ENCODE results near the gene ADPRH. TPM values are rescaled to one million over a fixed set of nuclear protein-coding genes. Genes with fewer than 3 reads are reported as not detected.
"Not testable (repeated sequence)": the region's sequence is repeated elsewhere in the genome, so short reads cannot be mapped to it uniquely, and the experiment has no call there.

Gene ADPRH
- total RNA-seq, 4 donors from 2014 or later, result 1.3 to 3.9 (median 2.3) TPM

DNA sequence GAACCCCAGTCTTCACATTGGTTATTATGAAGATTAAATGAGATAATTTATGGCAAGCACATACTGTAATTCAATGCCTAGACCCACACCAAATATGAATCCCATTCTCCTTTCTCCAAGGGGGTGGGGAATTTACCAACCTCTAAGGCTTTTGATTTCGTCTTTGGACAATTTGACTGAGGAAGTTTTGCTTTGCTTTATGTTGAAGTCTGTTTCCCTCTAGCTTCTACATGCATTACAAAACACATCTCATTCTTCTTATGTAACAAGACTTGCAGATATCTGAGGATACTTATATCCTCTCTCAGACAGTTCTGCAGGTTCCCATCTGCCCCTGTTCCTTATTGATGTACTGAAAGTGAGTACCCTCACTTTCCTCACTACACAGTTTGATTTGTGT, 32.1 kb upstream of the ADPRH start:
- TF ChIP-seq POLR2A (IDR thresholded peaks at IDR 0.05), result no peak
- TF ChIP-seq, protein P1, sequence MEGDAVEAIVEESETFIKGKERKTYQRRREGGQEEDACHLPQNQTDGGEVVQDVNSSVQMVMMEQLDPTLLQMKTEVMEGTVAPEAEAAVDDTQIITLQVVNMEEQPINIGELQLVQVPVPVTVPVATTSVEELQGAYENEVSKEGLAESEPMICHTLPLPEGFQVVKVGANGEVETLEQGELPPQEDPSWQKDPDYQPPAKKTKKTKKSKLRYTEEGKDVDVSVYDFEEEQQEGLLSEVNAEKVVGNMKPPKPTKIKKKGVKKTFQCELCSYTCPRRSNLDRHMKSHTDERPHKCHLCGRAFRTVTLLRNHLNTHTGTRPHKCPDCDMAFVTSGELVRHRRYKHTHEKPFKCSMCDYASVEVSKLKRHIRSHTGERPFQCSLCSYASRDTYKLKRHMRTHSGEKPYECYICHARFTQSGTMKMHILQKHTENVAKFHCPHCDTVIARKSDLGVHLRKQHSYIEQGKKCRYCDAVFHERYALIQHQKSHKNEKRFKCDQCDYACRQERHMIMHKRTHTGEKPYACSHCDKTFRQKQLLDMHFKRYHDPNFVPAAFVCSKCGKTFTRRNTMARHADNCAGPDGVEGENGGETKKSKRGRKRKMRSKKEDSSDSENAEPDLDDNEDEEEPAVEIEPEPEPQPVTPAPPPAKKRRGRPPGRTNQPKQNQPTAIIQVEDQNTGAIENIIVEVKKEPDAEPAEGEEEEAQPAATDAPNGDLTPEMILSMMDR (IDR thresholded peaks at IDR 0.05), result no peak
- TF ChIP-seq POLR2AphosphoS5 (IDR thresholded peaks at IDR 0.05), result no peak
- TF ChIP-seq EP300 (IDR thresholded peaks at IDR 0.05), result no peak
- Histone ChIP-seq H3K9me3 (no peaks in the 10 kb centered on the region), H3K27me3 (no peaks in the 10 kb centered on the region), H3K27ac (no peak overlapping the region), H3K36me3 (no peaks in the 10 kb centered on the region), H3K4me3 (no peak overlapping the region), H3K4me1 (no peaks in the 10 kb centered on the region)
- DNase-seq (ENCODE audit: low spot score in 2 of 2), result no peak
- WGBS, result 65% methylated on average over 1 of the region's 1 CpG

DNA sequence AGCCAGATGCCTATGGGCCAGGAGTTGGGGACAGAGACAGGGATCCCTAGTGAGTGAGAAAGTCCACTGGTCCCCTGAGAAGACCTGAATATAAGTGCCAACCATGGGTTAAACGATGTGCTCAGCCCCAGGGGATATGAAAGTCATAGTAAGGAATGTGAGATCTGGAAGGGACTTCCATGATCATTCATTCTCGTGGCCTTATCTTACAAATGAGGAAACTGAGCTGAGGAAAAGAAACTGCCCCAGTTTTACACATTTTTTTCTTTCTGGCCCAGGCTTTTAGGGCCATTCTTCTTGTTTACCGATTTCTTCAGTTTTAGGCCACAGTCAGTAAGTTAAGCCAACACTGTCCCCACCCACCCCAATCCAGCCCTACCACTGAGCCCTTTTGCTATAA, 31.0 kb upstream of the ADPRH start:
- no peaks in the 10 kb centered on the region for H3K4me1 ChIP-seq
- H3K27me3 ChIP-seq, result no peaks in the 10 kb centered on the region
- 30% methylated on average over 3 of the region's 3 CpGs for WGBS
- H3K4me3 ChIP-seq, result no peak overlapping the region
- no peaks in the 10 kb centered on the region for H3K9me3 ChIP-seq
- no peaks in the 10 kb centered on the region for H3K36me3 ChIP-seq
- no peak overlapping the region for H3K27ac ChIP-seq
- no peak for DNase-seq (ENCODE audit: low spot score in 2 of 2)
- TF ChIP-seq POLR2A (IDR thresholded peaks at IDR 0.05) (no peak), POLR2AphosphoS5 (IDR thresholded peaks at IDR 0.05) (no peak), EP300 (IDR thresholded peaks at IDR 0.05) (no peak)
- TF ChIP-seq, protein P1 (IDR thresholded peaks at IDR 0.05), result no peak

DNA sequence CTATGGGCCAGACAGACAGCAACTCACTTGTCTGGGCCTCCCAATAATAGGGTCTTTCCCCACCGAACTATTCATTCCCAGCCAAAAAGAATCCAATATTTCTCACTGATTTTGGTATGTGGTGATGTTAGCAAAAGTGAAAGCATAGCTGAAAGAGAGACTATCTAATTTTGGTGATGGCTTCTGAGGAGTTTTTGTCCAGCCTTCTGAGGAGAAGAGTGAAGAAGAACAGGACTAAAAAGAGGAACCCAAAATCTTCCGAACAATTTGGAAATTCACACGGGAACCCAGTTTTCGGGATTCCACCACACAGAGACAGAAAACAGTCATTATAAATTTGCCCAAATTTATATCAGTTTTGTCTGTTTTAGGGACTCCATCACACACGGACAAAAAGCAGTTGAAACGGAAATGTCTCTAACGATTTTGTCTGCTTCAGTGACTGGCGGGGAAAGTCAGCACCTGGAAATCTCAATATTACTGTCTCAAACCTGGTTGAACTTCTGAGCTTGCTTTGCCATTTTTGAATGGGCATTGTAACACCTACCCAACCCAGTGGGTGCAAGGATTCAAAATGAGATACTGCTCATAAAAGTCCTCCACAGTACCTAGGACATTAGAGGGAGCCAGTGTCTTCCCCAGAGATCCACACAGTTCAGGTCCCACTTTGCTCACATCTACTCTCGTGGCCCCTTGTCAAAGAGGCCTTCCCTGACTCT, 28.9 kb upstream of the ADPRH start:
- H3K9me3 ChIP-seq, result no peaks in the 10 kb centered on the region
- no peak overlapping the region for H3K4me3 ChIP-seq
- TF ChIP-seq POLR2AphosphoS5 (IDR thresholded peaks at IDR 0.05) (no peak), EP300 (IDR thresholded peaks at IDR 0.05) (no peak), POLR2A (IDR thresholded peaks at IDR 0.05) (no peak)
- TF ChIP-seq, protein P1 (IDR thresholded peaks at IDR 0.05), result no peak
- H3K27me3 ChIP-seq, result no peaks in the 10 kb centered on the region
- no peak overlapping the region for H3K27ac ChIP-seq
- DNase-seq (ENCODE audit: low spot score in 2 of 2), result no peak
- H3K4me1 ChIP-seq, result no peaks in the 10 kb centered on the region
- H3K36me3 ChIP-seq, result no peaks in the 10 kb centered on the region
- WGBS, result 96% methylated on average over 9 of the region's 9 CpGs

- TF ChIP-seq POLR2A (IDR thresholded peaks at IDR 0.05), result no peak
- TF ChIP-seq, protein P1 (IDR thresholded peaks at IDR 0.05), result no peak
- Histone ChIP-seq H3K4me3 (no peak overlapping the region), H3K4me1 (no peaks in the 10 kb centered on the region), H3K36me3 (no peaks in the 10 kb centered on the region), H3K9me3 (no peaks in the 10 kb centered on the region), H3K27me3 (no peaks in the 10 kb centered on the region), H3K27ac (no peak overlapping the region)
- 64% methylated on average over 2 of the region's 5 CpGs for WGBS
- no peak for DNase-seq (ENCODE audit: low spot score in 2 of 2)
Measured at GRCh38 chr3:119551598-119551997, 27.7 kb upstream of the ADPRH start.

DNA sequence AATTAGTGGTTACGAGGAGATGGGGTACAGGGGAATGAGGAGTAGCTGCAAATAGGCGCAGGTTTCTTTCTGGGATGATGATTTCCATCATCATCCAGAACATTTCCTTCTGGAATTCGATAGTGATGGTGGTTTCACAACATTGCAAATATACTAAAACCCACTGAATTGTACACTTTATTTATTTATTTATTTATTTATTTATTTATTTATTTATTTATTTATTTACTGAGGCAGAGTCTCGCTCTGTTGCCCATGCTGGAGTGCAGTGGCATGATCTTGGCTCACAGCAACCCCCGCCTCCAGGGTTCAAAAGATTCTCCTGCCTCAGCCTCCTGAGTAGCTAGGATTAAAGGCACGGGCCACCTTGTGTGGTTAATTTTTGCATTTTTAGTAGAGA, 26.4 kb upstream of the ADPRH start:
- H3K4me3 ChIP-seq; H3K4me1 ChIP-seq; H3K36me3 ChIP-seq; DNase-seq (ENCODE audit: low spot score in 2 of 2); H3K27me3 ChIP-seq; H3K9me3 ChIP-seq; H3K27ac ChIP-seq: not testable (repeated sequence)
- 93% methylated on average over 6 of the region's 6 CpGs for WGBS

All from suprapubic skin (tissue), 4 donors.